Measurements from ENCODE around the gene CLPTM1L.

The CLPTM1L gene

GRCh38 chr5:1332461-1333001, 12.4 kb downstream of the CLPTM1L start:
- no peak overlapping the region for H3K27ac ChIP-seq
- TF ChIP-seq, protein P1, sequence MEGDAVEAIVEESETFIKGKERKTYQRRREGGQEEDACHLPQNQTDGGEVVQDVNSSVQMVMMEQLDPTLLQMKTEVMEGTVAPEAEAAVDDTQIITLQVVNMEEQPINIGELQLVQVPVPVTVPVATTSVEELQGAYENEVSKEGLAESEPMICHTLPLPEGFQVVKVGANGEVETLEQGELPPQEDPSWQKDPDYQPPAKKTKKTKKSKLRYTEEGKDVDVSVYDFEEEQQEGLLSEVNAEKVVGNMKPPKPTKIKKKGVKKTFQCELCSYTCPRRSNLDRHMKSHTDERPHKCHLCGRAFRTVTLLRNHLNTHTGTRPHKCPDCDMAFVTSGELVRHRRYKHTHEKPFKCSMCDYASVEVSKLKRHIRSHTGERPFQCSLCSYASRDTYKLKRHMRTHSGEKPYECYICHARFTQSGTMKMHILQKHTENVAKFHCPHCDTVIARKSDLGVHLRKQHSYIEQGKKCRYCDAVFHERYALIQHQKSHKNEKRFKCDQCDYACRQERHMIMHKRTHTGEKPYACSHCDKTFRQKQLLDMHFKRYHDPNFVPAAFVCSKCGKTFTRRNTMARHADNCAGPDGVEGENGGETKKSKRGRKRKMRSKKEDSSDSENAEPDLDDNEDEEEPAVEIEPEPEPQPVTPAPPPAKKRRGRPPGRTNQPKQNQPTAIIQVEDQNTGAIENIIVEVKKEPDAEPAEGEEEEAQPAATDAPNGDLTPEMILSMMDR (IDR thresholded peaks at IDR 0.05), result no peak
- TF ChIP-seq ZFX (IDR thresholded peaks at IDR 0.05; ENCODE audit: borderline replicate concordance), result no peak

DNA sequence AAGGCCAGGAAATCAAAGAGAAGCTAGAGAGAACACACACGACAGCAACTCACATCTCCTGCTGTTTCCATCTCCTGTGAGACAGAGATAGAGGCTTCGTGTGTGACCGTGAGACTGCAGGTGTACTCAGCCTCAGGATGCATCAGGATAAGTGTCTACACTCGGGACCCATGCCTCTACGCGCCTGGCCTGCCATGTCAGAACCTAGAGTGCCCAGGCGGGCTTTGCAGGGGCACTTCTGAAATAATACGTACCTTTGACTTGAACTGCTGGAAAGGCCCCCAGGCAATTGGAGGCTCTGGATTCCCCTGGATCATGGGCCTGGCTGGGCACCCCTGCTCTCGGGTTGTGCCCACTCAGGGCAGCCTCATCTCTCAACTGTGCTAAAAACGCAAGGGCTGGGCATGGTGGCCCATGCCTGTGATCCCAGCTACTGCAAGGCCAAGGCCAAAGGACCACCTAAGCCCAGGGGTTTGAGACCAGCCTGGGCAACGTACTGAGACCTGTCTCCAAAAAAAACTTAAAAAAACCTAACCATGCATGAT, 13.0 kb downstream of the CLPTM1L start:
- TF ChIP-seq, protein P1 (IDR thresholded peaks at IDR 0.05), result no peak
- TF ChIP-seq ZFX (IDR thresholded peaks at IDR 0.05; ENCODE audit: borderline replicate concordance), result no peak
- no peak overlapping the region for H3K27ac ChIP-seq

DNA sequence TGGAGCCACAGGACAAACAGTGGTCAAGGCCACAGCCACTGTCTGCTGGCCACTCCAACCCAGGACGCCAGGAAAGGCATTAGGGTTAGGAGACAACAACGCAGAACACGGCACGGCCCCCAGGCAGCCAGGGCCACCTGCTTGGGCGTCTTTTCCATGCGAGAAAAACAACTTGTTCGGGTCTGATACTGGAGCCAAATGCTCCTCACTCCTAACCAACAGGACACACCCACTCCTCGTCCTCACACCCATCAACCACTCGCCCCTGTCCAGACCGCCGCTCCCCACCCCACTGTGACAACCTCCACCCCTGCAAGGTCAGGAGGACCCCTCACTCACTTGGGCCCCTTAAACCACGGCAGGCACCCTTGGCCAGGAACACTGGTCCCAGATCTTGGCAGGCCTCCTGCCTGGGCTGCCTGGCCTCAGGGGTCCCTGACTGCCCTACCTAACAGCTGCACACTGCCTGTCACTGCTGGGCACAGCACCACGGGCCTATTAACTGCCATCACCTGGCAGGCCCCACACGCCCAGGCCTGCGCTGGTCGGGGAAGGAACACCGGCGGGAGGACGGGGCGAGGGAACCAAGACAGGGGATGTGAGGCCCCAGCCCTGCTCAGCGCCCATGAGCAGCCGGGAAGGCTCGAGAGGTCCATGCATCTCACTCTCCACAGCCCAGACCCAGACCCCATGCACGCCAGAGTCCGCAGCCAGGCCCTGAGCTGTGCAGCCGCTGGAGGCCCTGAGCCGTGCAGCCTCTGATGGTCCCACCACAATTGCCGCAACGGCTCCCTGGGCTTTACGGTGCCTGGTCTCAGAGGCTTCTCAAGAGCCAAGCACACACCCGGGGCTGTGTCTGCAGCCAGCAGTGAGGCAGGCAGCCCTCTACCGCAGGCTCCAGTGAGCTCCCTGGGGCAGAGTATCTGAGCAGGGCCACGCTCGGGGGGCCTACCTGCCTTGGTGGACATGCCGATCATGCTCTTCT, 13.8 kb downstream of the CLPTM1L start:
- no peak overlapping the region for H3K27ac ChIP-seq
- TF ChIP-seq, protein P1 (IDR thresholded peaks at IDR 0.05), result no peak
- no peak for TF ChIP-seq ZFX (IDR thresholded peaks at IDR 0.05; ENCODE audit: borderline replicate concordance)

GRCh38 chr5:1330146-1330846, 14.6 kb downstream of the CLPTM1L start:
- TF ChIP-seq ZFX (IDR thresholded peaks at IDR 0.05; ENCODE audit: borderline replicate concordance), result no peak
- TF ChIP-seq, protein P1 (IDR thresholded peaks at IDR 0.05), result no peak
- H3K27ac ChIP-seq, result no peak overlapping the region

DNA sequence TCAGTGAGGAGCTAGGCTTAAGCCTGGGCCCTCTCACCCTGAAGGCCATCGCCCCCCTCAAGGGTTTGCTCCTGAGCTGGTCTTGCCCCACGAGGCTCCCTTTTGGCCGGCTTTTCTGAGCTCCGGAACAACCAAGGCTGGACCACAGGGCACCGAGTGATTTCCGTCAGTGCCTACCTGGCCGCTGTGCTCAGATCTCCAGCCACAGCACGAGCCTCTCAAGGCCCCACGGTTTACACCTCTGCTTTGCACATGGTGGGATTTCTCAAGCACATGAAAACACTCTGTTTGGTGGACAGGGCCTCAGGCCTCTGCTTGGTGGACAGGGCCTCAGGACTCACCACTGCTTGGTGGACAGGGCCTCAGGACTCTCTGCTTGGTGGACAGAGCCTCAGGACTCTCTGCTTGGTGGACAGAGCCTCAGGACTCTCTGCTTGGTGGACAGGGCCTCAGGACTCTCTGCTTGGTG, 15.8 kb downstream of the CLPTM1L start:
- TF ChIP-seq, protein P1 (IDR thresholded peaks at IDR 0.05), result no peak
- no peak for TF ChIP-seq ZFX (IDR thresholded peaks at IDR 0.05; ENCODE audit: borderline replicate concordance)
- H3K27ac ChIP-seq, result peak overlapping the region; percentile 70

- H3K27ac ChIP-seq, result peak overlapping the region; percentile 70
Measured at GRCh38 chr5:1328237-1329110, 16.4 kb downstream of the CLPTM1L start.

GRCh38 chr5:1326901-1327756, 17.8 kb downstream of the CLPTM1L start:
- peak overlapping the region; percentile 66 for H3K27ac ChIP-seq

DNA sequence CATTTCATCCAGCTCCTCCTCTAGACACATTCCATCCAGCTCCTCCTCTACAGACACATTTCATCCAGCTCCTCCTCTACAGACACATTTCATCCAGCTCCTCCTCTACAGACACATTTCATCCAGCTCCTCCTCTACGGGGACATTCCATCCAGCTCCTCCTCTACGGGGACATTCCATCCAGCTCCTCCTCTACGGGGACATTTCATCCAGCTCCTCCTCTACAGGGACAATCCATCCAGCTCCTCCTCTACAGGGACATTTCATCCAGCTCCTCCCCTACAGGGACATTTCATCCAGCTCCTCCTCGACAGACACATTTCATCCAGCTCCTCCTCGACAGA, 18.4 kb downstream of the CLPTM1L start:
- peak overlapping the region; percentile 66 for H3K27ac ChIP-seq
